IMR-90 (cell line): ENCODE data around the gene KIAA0513. TPM values are rescaled to one million over a fixed set of nuclear protein-coding genes. Genes with fewer than 3 reads are reported as not detected.

ENCODE experiments used
- ATAC-seq: fragments of 200-7000 bp; cut with Tn5 transposase; 2 replicates; pipeline ENCODE4 v1.9.1; 2020; ENCODE audit warnings: low read depth, mild to moderate bottlenecking, moderate library complexity
- BruUV-seq: library from RNA; stranded (reverse); fragments of 400-500 nt; replicated peaks from 2 replicates; lab custom pipeline; 2021; lab: Mats Ljungman, UMichigan
- CTCF ChIA-PET: fragments of 300-600 bp; formaldehyde crosslinking; extraction: SDS; loops from one replicate; lab custom pipeline; 2021; ENCODE audit warnings: antibody characterized with exemption; lab: Yijun Ruan, JAX
- POLR2A ChIA-PET: fragments of 300-600 bp; sonication (Branson Sonifier 250); formaldehyde crosslinking; loops from one replicate; lab custom pipeline; 2022; ENCODE audit warnings: antibody characterized with exemption; ENCODE audit not compliant: unreplicated experiment; lab: Charles Lee
- DNase-seq: peaks from one replicate; pipeline ENCODE4 v3.0.0; 2013
- H2AFZ ChIP-seq: replicated peaks from 2 replicates; pipeline ENCODE3; 2013; ENCODE audit warnings: low read length, mild to moderate bottlenecking; ENCODE audit not compliant: poor library complexity
- H2AK5ac ChIP-seq: 2 replicates; pipeline ENCODE4 v1.6.1; 2013; ENCODE audit warnings: low read depth, low read length, inconsistent platforms
- H2AK9ac ChIP-seq: replicated peaks from 2 replicates; pipeline ENCODE3; 2013; ENCODE audit warnings: mild to moderate bottlenecking, low read depth, low read length, moderate library complexity; ENCODE audit not compliant: poor library complexity
- H2BK120ac ChIP-seq: 2 replicates; pipeline ENCODE4 v1.6.1; 2013; ENCODE audit warnings: low read depth, low read length, inconsistent platforms
- H2BK15ac ChIP-seq: 3 replicates; pipeline ENCODE4 v1.6.1; 2013; ENCODE audit warnings: low read depth, low read length, inconsistent platforms
- H2BK20ac ChIP-seq: 2 replicates; pipeline ENCODE4 v1.6.1; 2013; ENCODE audit warnings: low read depth, mild to moderate bottlenecking, inconsistent platforms, low read length, moderate library complexity
- H2BK5ac ChIP-seq: 2 replicates; pipeline ENCODE4 v1.6.1; 2013; ENCODE audit warnings: mild to moderate bottlenecking, low read depth, low read length, inconsistent platforms; ENCODE audit not compliant: poor library complexity, severe bottlenecking
- H3K14ac ChIP-seq: replicated peaks from 2 replicates; pipeline ENCODE4 v1.6.1; 2013; ENCODE audit warnings: low read depth, low read length, inconsistent platforms
- H3K18ac ChIP-seq: 2 replicates; pipeline ENCODE4 v1.6.1; 2013; ENCODE audit warnings: low read depth, low read length, control low read depth
- H3K23ac ChIP-seq: 2 replicates; pipeline ENCODE4 v1.6.1; 2013; ENCODE audit warnings: low read depth, low read length, inconsistent platforms
- H3K27ac ChIP-seq: 2 replicates; pipeline ENCODE4 v1.5.1; 2013; ENCODE audit warnings: mild to moderate bottlenecking, control low read depth, low read length; ENCODE audit not compliant: insufficient read depth
- H3K27me3 ChIP-seq: 2 replicates; pipeline ENCODE4 v1.6.1; 2013; ENCODE audit warnings: low read length; ENCODE audit not compliant: control insufficient read depth, insufficient read depth
- H3K36me3 ChIP-seq: 2 replicates; pipeline ENCODE4 v1.6.1; 2013; ENCODE audit warnings: low read length, mixed read lengths; ENCODE audit not compliant: control insufficient read depth, insufficient read depth
- H3K4ac ChIP-seq: 2 replicates; pipeline ENCODE4 v1.6.1; 2013; ENCODE audit warnings: low read depth, low read length, inconsistent platforms
- H3K4me1 ChIP-seq: 2 replicates; pipeline ENCODE4 v1.6.1; 2013; ENCODE audit warnings: low read length, mixed read lengths; ENCODE audit not compliant: control insufficient read depth, insufficient read depth
- H3K4me2 ChIP-seq: 2 replicates; pipeline ENCODE4 v1.6.1; 2013; ENCODE audit warnings: low read depth, mild to moderate bottlenecking, control low read depth, low read length, moderate library complexity
- H3K4me3 ChIP-seq: 2 replicates; pipeline ENCODE4 v1.5.1; 2013; ENCODE audit warnings: low read depth, mild to moderate bottlenecking, control low read depth, low read length, moderate library complexity; ENCODE audit not compliant: insufficient read depth
- H3K56ac ChIP-seq: 2 replicates; pipeline ENCODE4 v1.6.1; 2013; ENCODE audit warnings: low read length, inconsistent platforms; ENCODE audit not compliant: insufficient read depth; ENCODE audit errors: extremely low read depth
- H3K79me1 ChIP-seq, 2 experiments: 2 replicates each; pipeline ENCODE4 v1.6.1; 2013; ENCODE audit warnings: low read length in 2 of 2, inconsistent platforms in 1 of 2, low read depth in 1 of 2
- H3K9ac ChIP-seq: 2 replicates; pipeline ENCODE4 v1.6.1; 2013; ENCODE audit warnings: low read depth, low read length, control low read depth
- H3K9me1 ChIP-seq: 2 replicates; pipeline ENCODE4 v1.6.1; 2013; ENCODE audit warnings: low read length, inconsistent platforms; ENCODE audit not compliant: insufficient read depth
- H3K9me3 ChIP-seq: 2 replicates; pipeline ENCODE4 v1.6.1; 2013; ENCODE audit warnings: low read length; ENCODE audit not compliant: control insufficient read depth, insufficient read depth
- H4K20me1 ChIP-seq: 2 replicates; pipeline ENCODE4 v1.6.1; 2013; ENCODE audit warnings: low read length, inconsistent platforms; ENCODE audit not compliant: insufficient read depth
- H4K5ac ChIP-seq: 2 replicates; pipeline ENCODE4 v1.6.1; 2013; ENCODE audit warnings: mild to moderate bottlenecking, low read depth, low read length, control low read depth
- H4K8ac ChIP-seq, 2 experiments: 2 replicates each; pipeline ENCODE4 v1.6.1; 2013; ENCODE audit warnings: low read depth in 2 of 2, low read length in 2 of 2, control low read depth in 1 of 2, inconsistent platforms in 1 of 2
- H4K91ac ChIP-seq: 2 replicates; pipeline ENCODE4 v1.6.1; 2013; ENCODE audit warnings: low read depth, low read length, inconsistent platforms; ENCODE audit not compliant: insufficient read depth
- CEBPB ChIP-seq: IDR thresholded peaks from 2 replicates; pipeline ENCODE4 v1.6.1; 2012; ENCODE audit warnings: low read depth, low read length, improper control_type of control experiment
- CHD1 ChIP-seq: IDR thresholded peaks from 2 replicates; pipeline ENCODE4 v1.6.1; 2012; ENCODE audit warnings: low read depth, low read length, improper control_type of control experiment
- USF2 ChIP-seq: fragments of 150-350 bp; IDR thresholded peaks from 2 replicates; pipeline ENCODE4 v1.6.1; 2017; ENCODE audit warnings: mild to moderate bottlenecking, antibody characterized with exemption, low read length, low read depth
- WGBS, 2 experiments: methylation state at CpG; one replicate each; pipeline versions ENCODE4 v1.1.5 to v1.1.7; 2013; ENCODE audit warnings: missing lambda C conversion rate in 2 of 2; ENCODE audit not compliant: insufficient read length in 1 of 2; ENCODE audit errors: extremely low coverage in 2 of 2; 5-methylcytosine and 5-hydroxymethylcytosine counted together
- dilution Hi-C: fragments of 300-500 bp; cut with HindIII; formaldehyde crosslinking; loops from one replicate; pipeline ENCODE4 v1.14.3; 2018; ENCODE audit warnings: low sequenced_read_pairs; ENCODE audit not compliant: unreplicated experiment
- in situ Hi-C: fragments of 300-500 bp; cut with MboI; formaldehyde crosslinking; loops from 3 replicates; pipeline ENCODE4 v1.14.3; 2019; ENCODE audit warnings: low sequenced_read_pairs, inconsistent platforms, mixed read lengths
- intact Hi-C: fragments of 100-400 bp; cut with micrococcal nuclease; formaldehyde crosslinking; loops from 2 replicates; pipeline ENCODE4 v1.10.0; 2022
- polyA plus RNA-seq, 3 experiments: library from polyadenylated mRNA; depleted of rRNA; stranded (reverse); fragments of >200 nt; gene quantifications; 2 replicates each; pipeline ENCODE4 v1.2.3, GENCODE V29; 2012; ENCODE audit warnings: low replicate concordance in 1 of 3
- total RNA-seq: library from RNA; depleted of rRNA; stranded (reverse); fragments of >200 nt; gene quantifications from 2 replicates; pipeline ENCODE4 v1.2.3, GENCODE V29; 2012

KIAA0513 gene
- total and polyA plus RNA-seq, 2 of the 4 experiments (the other 2 are of a cell fraction), result 9.5 TPM

- H3K56ac ChIP-seq, result peak overlapping the region; percentile 72; the same call in 1 of the 2 replicates
- peak overlapping the region; percentile 68 for H4K5ac ChIP-seq
- intact Hi-C loops, result no loop called here
- peak overlapping the region; percentile 40; the same call in 1 of the 2 replicates for H3K9ac ChIP-seq
- ATAC-seq (peak; percentile 4), DNase-seq (no peak)
- no peak overlapping the region for H2AFZ ChIP-seq
- H3K4ac ChIP-seq, result peak overlapping the region; percentile 98
- H3K4me3 ChIP-seq, result no peak overlapping the region
- H3K27ac ChIP-seq, result peak overlapping the region; percentile 98
- H2AK9ac ChIP-seq, result peak overlapping the region; percentile 95
- H2AK5ac ChIP-seq, result peak overlapping the region; percentile 98
- H3K4me1 ChIP-seq, result peaks cover 47% of the 10 kb centered on the region
- no peaks in the 10 kb centered on the region for H3K9me3 ChIP-seq
- peaks cover 16% of the 10 kb centered on the region for H4K20me1 ChIP-seq
- peak overlapping the region; percentile 95 for H3K14ac ChIP-seq
- H3K23ac ChIP-seq, result peak overlapping the region; percentile 93
- H3K36me3 ChIP-seq, result peaks cover 10% of the 10 kb centered on the region
- H4K91ac ChIP-seq, result peak overlapping the region; percentile 97
- no peak for TF ChIP-seq CHD1
- TF ChIP-seq CEBPB, result no peak
- no peak for TF ChIP-seq USF2
- BruUV-seq, result no TSS peak
- POLR2A ChIA-PET, result interaction anchor here (1.2 kb wide), 1 partner anchor 9 kb away, joined by 3 read pairs; no protein-coding TSS in a partner anchor
- peak overlapping the region; percentile 62 for H3K4me2 ChIP-seq
- peak overlapping the region; percentile 97 for H2BK5ac ChIP-seq
- peaks cover 42% of the 10 kb centered on the region for H3K9me1 ChIP-seq
- WGBS, 2 experiments, result 57% methylated on average over 12 of the region's 16 CpGs; no CpG with 5 or more reads in 1 of the 2 experiments
- peak overlapping the region; percentile 85 to 96 for H4K8ac ChIP-seq
- peak overlapping the region; percentile 94 for H2BK20ac ChIP-seq
- peak overlapping the region; percentile 97; the same call in 2 of the 3 replicates for H2BK15ac ChIP-seq
- in situ Hi-C loops, result no loop called here
- H2BK120ac ChIP-seq, result peak overlapping the region; percentile 96
- CTCF ChIA-PET, result interaction anchor here (1.1 kb wide), 1 partner anchor 33 kb away, joined by 3 read pairs; no protein-coding TSS in a partner anchor
- dilution Hi-C loops, result no loop called here
- H3K27me3 ChIP-seq, result no peaks in the 10 kb centered on the region
- peaks cover 5 to 76% of the 10 kb centered on the region in 2 experiments; a peak in 3 of 4 replicates for H3K79me1 ChIP-seq
- peak overlapping the region; percentile 77 for H3K18ac ChIP-seq
Observed at GRCh38 chr16:85003725-85004586, 23.6 kb upstream of the KIAA0513 start.
